Suprapubic skin (tissue), 4 donors: Measurements from ENCODE around the gene USP17L10. TPM values are rescaled to one million over a fixed set of nuclear protein-coding genes. Genes with fewer than 3 reads are reported as not detected.
"Not testable (repeated sequence)": the region's sequence is repeated elsewhere in the genome, so short reads cannot be mapped to it uniquely, and the experiment has no call there.

Experiments
- DNase-seq, 2 donors: peaks; one replicate each; pipeline ENCODE4 v3.0.0-alpha.2; 2019; ENCODE audit warnings: low spot score in 2 of 2
- H3K27ac ChIP-seq: fragments of 200-600 bp; sonication (generic); one replicate; pipeline ENCODE4 v1.5.1; 2019
- H3K27me3 ChIP-seq: fragments of 200-600 bp; sonication (generic); one replicate; pipeline ENCODE4 v1.5.1; 2019
- H3K36me3 ChIP-seq: fragments of 200-600 bp; sonication (generic); one replicate; pipeline ENCODE4 v1.5.1; 2019
- H3K4me1 ChIP-seq: fragments of 200-600 bp; sonication (generic); one replicate; pipeline ENCODE4 v1.5.1; 2019
- H3K4me3 ChIP-seq: fragments of 200-600 bp; sonication (generic); one replicate; pipeline ENCODE4 v1.5.1; 2019; ENCODE audit warnings: mild to moderate bottlenecking
- H3K9me3 ChIP-seq: fragments of 200-600 bp; sonication (generic); one replicate; pipeline ENCODE4 v1.5.1; 2019
- WGBS: methylation state at CpG from one replicate; pipeline ENCODE4 v1.1.5; 2018; 5-methylcytosine and 5-hydroxymethylcytosine counted together
- total RNA-seq, 4 donors: library from RNA; depleted of rRNA; stranded (reverse); fragments of >200 nt; gene quantifications; one replicate each; pipeline ENCODE4 v1.1.0, GENCODE V29; 2016

The USP17L10 gene
- not detected for total RNA-seq

- no CpG with 5 or more reads among the region's 13 CpGs for whole genome bisulfite sequencing
- H3K36me3 ChIP-seq, H3K27ac ChIP-seq, H3K4me1 ChIP-seq, H3K27me3 ChIP-seq, H3K4me3 ChIP-seq, DNase-seq, H3K9me3 ChIP-seq: not testable (repeated sequence)
Measured at GRCh38 chr4:9210357-9210756, at the start of gene USP17L10. USP17L10 (plus strand) TSS chr4:9210657; CDS start chr4:9210657, 0 bp downstream.

- H3K36me3 ChIP-seq, H3K27ac ChIP-seq, H3K4me1 ChIP-seq, H3K27me3 ChIP-seq, DNase-seq, H3K9me3 ChIP-seq, H3K4me3 ChIP-seq: not testable (repeated sequence)
- WGBS = no CpG with 5 or more reads among the region's 8 CpGs
Measured at GRCh38 chr4:9165990-9166389, 44.5 kb upstream of the USP17L10 start.

- not testable (repeated sequence) for H3K4me1 ChIP-seq, H3K9me3 ChIP-seq, DNase-seq, H3K27ac ChIP-seq, H3K27me3 ChIP-seq, H3K36me3 ChIP-seq, H3K4me3 ChIP-seq
- no CpG with 5 or more reads among the region's 11 CpGs for WGBS
Measured at GRCh38 chr4:9169791-9170459, 40.5 kb upstream of the USP17L10 start, which contains the start of gene FAM90A26. FAM90A26 (plus strand) TSS chr4:9170409; CDS start chr4:9173173, 2,764 bp downstream.

GRCh38 chr4:9214701-9215100, 4.2 kb downstream of the USP17L10 start:
- H3K27ac ChIP-seq, H3K4me3 ChIP-seq, H3K9me3 ChIP-seq, H3K4me1 ChIP-seq, H3K27me3 ChIP-seq, H3K36me3 ChIP-seq: not testable (repeated sequence)
- peak in 1 of 2 donors; percentile 60 for DNase-seq
- 77% methylated on average over 10 of the region's 14 CpGs for WGBS

GRCh38 chr4:9215105-9215504, 4.6 kb downstream of the USP17L10 start, which contains the start of gene USP17L11:
USP17L11 (plus strand) TSS chr4:9215405; CDS start chr4:9215405, 0 bp downstream.
- no CpG with 5 or more reads among the region's 14 CpGs for WGBS
- not testable (repeated sequence) for H3K27me3 ChIP-seq, H3K9me3 ChIP-seq, H3K4me3 ChIP-seq, H3K27ac ChIP-seq, H3K4me1 ChIP-seq, H3K36me3 ChIP-seq, DNase-seq

- H3K27me3 ChIP-seq, H3K9me3 ChIP-seq, H3K4me3 ChIP-seq, DNase-seq, H3K36me3 ChIP-seq, H3K4me1 ChIP-seq, H3K27ac ChIP-seq: not testable (repeated sequence)
- WGBS = no CpG with 5 or more reads among the region's 13 CpGs
Measured at GRCh38 chr4:9219852-9220251, 9.4 kb downstream of the USP17L10 start, which contains the start of gene USP17L12. USP17L12 (plus strand) TSS chr4:9220152; CDS start chr4:9220152, 0 bp downstream.

GRCh38 chr4:9224596-9224995, 14.1 kb downstream of the USP17L10 start, which contains the start of gene USP17L13:
USP17L13 (plus strand) TSS chr4:9224896; CDS start chr4:9224896, 0 bp downstream.
- not testable (repeated sequence) for H3K9me3 ChIP-seq, DNase-seq, H3K27me3 ChIP-seq, H3K4me1 ChIP-seq, H3K36me3 ChIP-seq, H3K27ac ChIP-seq, H3K4me3 ChIP-seq
- WGBS = no CpG with 5 or more reads among the region's 14 CpGs

GRCh38 chr4:9230249-9230648, 19.8 kb downstream of the USP17L10 start:
- not testable (repeated sequence) for H3K9me3 ChIP-seq, H3K36me3 ChIP-seq, H3K27ac ChIP-seq, H3K27me3 ChIP-seq, H3K4me1 ChIP-seq, H3K4me3 ChIP-seq
- WGBS = 100% methylated on average over 4 of the region's 8 CpGs
- peak in 1 of 2 donors; percentile 60 for DNase-seq

GRCh38 chr4:9234085-9234484, 23.6 kb downstream of the USP17L10 start, which contains the start of gene USP17L15:
USP17L15 (plus strand) TSS chr4:9234385; CDS start chr4:9234385, 0 bp downstream.
- H3K4me3 ChIP-seq, DNase-seq, H3K9me3 ChIP-seq, H3K27ac ChIP-seq, H3K4me1 ChIP-seq, H3K36me3 ChIP-seq, H3K27me3 ChIP-seq: not testable (repeated sequence)
- WGBS = no CpG with 5 or more reads among the region's 15 CpGs

GRCh38 chr4:9238461-9238860, 28.0 kb downstream of the USP17L10 start:
- H3K4me3 ChIP-seq, H3K9me3 ChIP-seq, H3K4me1 ChIP-seq, H3K27me3 ChIP-seq, H3K27ac ChIP-seq, H3K36me3 ChIP-seq: not testable (repeated sequence)
- WGBS = no CpG with 5 or more reads among the region's 12 CpGs
- DNase-seq = peak; percentile 10 to 78

GRCh38 chr4:9243579-9243978, 33.1 kb downstream of the USP17L10 start, which contains the start of gene USP17L17:
USP17L17 (plus strand) TSS chr4:9243879; CDS start chr4:9243879, 0 bp downstream.
- not testable (repeated sequence) for H3K9me3 ChIP-seq

GRCh38 chr4:9247953-9248680, 37.7 kb downstream of the USP17L10 start, which contains the start of gene USP17L18:
USP17L18 (plus strand) TSS chr4:9248630; CDS start chr4:9248630, 0 bp downstream.
- not testable (repeated sequence) for H3K4me3 ChIP-seq, H3K27ac ChIP-seq, H3K4me1 ChIP-seq, H3K36me3 ChIP-seq, H3K27me3 ChIP-seq, H3K9me3 ChIP-seq
- WGBS = 91% methylated on average over 10 of the region's 26 CpGs
- peak; percentile 64 to 91 for DNase-seq

More at GRCh38 chr4:9243579-9243978, 33.1 kb downstream of the USP17L10 start, which contains the start of gene USP17L17:
- not testable (repeated sequence) for H3K4me1 ChIP-seq, H3K27ac ChIP-seq, DNase-seq, H3K27me3 ChIP-seq, H3K4me3 ChIP-seq, H3K36me3 ChIP-seq
- no CpG with 5 or more reads among the region's 14 CpGs for whole genome bisulfite sequencing

GRCh38 chr4:9253078-9253477, 42.6 kb downstream of the USP17L10 start, which contains the start of gene USP17L19:
USP17L19 (plus strand) TSS chr4:9253378; CDS start chr4:9253378, 0 bp downstream.
- not testable (repeated sequence) for H3K36me3 ChIP-seq, H3K9me3 ChIP-seq, H3K27ac ChIP-seq, DNase-seq, H3K4me3 ChIP-seq, H3K27me3 ChIP-seq, H3K4me1 ChIP-seq
- WGBS = no CpG with 5 or more reads among the region's 13 CpGs

GRCh38 chr4:9257824-9258223, 47.4 kb downstream of the USP17L10 start, which contains the start of gene USP17L20:
USP17L20 (plus strand) TSS chr4:9258124; CDS start chr4:9258124, 0 bp downstream.
- H3K27me3 ChIP-seq, H3K4me3 ChIP-seq, H3K4me1 ChIP-seq, H3K9me3 ChIP-seq, H3K27ac ChIP-seq, H3K36me3 ChIP-seq, DNase-seq: not testable (repeated sequence)
- WGBS = no CpG with 5 or more reads among the region's 15 CpGs
